Measurements from ENCODE around the gene CAD. TPM values are rescaled to one million over a fixed set of nuclear protein-coding genes. Genes with fewer than 3 reads are reported as not detected.

Gene CAD
- total and polyA plus RNA-seq, 2 experiments from 2014 or later, result 17.1 to 23.9 TPM

DNA sequence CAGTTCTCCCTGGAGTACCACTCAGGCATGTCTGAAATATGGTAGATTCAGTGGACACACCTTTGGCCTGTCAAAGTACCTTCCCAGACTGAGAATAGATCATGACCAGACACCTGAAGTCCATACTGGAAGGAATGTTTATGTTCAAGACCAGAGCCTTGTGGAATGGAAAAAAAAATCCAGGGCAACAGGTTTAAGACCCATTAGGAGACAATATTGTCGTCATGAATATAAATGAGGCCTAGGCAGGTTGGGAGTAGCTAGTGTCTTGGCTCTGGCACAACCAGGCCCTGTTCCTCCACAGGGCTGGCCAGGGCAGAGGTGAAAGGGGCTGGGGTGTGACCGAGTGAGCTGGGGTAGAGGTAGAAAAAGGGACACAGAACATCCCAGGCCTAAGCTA is 18.5 kb upstream of the CAD start:
- Histone ChIP-seq H2AFZ (no peak overlapping the region), H4K20me1 (ENCODE audit: insufficient read depth) (no peaks in the 10 kb centered on the region), H3K27me3 (replicated peaks; ENCODE audit: insufficient read depth) (no peaks in the 10 kb centered on the region), H3K4me1 (ENCODE audit: insufficient read depth) (0 out of 2 replicates have a peak, but pooled peaks cover 3% of the 10 kb centered on the region), H3K9me2 (ENCODE audit: insufficient read depth) (no peaks in the 10 kb centered on the region), H3K9ac (no peak overlapping the region), H3F3A (ENCODE audit: insufficient read depth) (no peaks in the 10 kb centered on the region), H3K4me3 (no peak overlapping the region), H3K4me2 (ENCODE audit: unreplicated experiment) (no peak overlapping the region), H3K79me2 (ENCODE audit: insufficient read depth) (no peaks in the 10 kb centered on the region), H3K27ac (no peak overlapping the region), H3K36me3 (ENCODE audit: low read depth) (no peaks in the 10 kb centered on the region), H3K9me3 (ENCODE audit: low read depth) (no peaks in the 10 kb centered on the region)
- WGBS, 2 experiments (ENCODE audit: low coverage in 1 of 2, low lambda C conversion rate in 2 of 2, missing lambda C conversion rate in 2 of 2), result 77 to 85% methylated on average over 2 of the region's 2 CpGs
- no peak for DNase-seq
- TF ChIP-seq EZH2 (IDR thresholded peaks at IDR 0.05; ENCODE audit: insufficient read depth, poor library complexity, severe bottlenecking) (no peak), EZH2phosphoT487 (IDR thresholded peaks at IDR 0.05; ENCODE audit: insufficient read depth, low read depth) (no peak)
- in situ Hi-C loops (cut with MboI), result no loop called here

DNA sequence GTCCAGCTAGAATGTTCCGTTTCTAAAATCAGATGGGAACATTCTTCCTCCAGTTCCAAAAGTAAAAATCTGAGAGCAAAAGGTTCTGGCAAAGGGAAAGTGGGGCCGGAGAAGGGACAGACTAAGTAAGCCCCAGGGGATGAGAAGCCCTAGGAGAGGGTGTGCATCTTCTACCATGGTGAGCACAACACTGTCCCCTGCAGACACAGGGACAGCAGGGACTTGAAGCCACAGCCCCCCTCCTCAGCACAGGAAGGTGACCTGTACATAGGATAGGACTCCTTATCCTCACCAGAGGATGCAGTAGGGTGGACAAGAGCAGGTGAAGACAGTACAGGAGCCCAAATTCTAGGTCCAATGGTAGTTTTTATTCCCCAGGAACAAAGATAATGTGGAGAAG is 17.9 kb upstream of the CAD start:
- Histone ChIP-seq H2AFZ (no peak overlapping the region), H3K27me3 (replicated peaks; ENCODE audit: insufficient read depth) (no peaks in the 10 kb centered on the region), H3K4me2 (ENCODE audit: unreplicated experiment) (no peak overlapping the region), H3K4me1 (ENCODE audit: insufficient read depth) (0 out of 2 replicates have a peak, but pooled peaks cover 3% of the 10 kb centered on the region), H3K36me3 (ENCODE audit: low read depth) (no peaks in the 10 kb centered on the region), H3F3A (ENCODE audit: insufficient read depth) (no peaks in the 10 kb centered on the region), H3K9me2 (ENCODE audit: insufficient read depth) (no peaks in the 10 kb centered on the region), H3K9me3 (ENCODE audit: low read depth) (no peaks in the 10 kb centered on the region), H3K9ac (no peak overlapping the region), H3K4me3 (no peak overlapping the region), H4K20me1 (ENCODE audit: insufficient read depth) (no peaks in the 10 kb centered on the region), H3K79me2 (ENCODE audit: insufficient read depth) (no peaks in the 10 kb centered on the region), H3K27ac (no peak overlapping the region)
- in situ Hi-C loops (cut with MboI), result no loop called here
- 77 to 80% methylated on average over 2 of the region's 2 CpGs for WGBS, 2 experiments (ENCODE audit: low coverage in 1 of 2, low lambda C conversion rate in 2 of 2, missing lambda C conversion rate in 2 of 2)
- no peak for DNase-seq
- no peak for TF ChIP-seq EZH2 (IDR thresholded peaks at IDR 0.05; ENCODE audit: insufficient read depth, poor library complexity, severe bottlenecking)
- no peak for TF ChIP-seq EZH2phosphoT487 (IDR thresholded peaks at IDR 0.05; ENCODE audit: insufficient read depth, low read depth)

DNA sequence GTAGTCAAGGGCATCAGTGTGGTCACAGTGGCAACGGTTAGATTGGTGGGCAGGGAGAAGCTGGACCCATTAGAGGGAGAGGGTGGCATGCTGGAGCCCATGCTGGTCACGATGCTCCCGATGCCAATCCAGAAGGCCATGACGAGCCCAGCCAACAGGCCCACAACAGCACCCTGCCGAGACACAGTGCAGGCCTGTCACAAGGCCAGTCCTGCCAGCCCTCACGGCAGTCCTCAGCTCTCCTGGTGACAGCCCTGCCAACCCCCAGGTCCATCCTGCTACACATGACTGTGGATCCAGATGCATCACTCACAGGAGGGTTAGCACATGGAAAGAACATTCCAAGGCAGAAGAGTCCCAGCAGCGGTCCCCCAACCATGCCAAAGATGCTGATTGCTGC is 15.5 kb upstream of the CAD start:
- no peaks in the 10 kb centered on the region for H4K20me1 ChIP-seq (ENCODE audit: insufficient read depth)
- in situ Hi-C loops (cut with MboI), result no loop called here
- no peak overlapping the region for H2AFZ ChIP-seq
- H3K36me3 ChIP-seq (ENCODE audit: low read depth), result no peaks in the 10 kb centered on the region
- H3K9me2 ChIP-seq (ENCODE audit: insufficient read depth), result no peaks in the 10 kb centered on the region
- 0 out of 2 replicates have a peak, but pooled peaks cover 3% of the 10 kb centered on the region for H3K4me1 ChIP-seq (ENCODE audit: insufficient read depth)
- H3K9ac ChIP-seq, result no peak overlapping the region
- H3K4me3 ChIP-seq, result no peak overlapping the region
- H3F3A ChIP-seq (ENCODE audit: insufficient read depth), result no peaks in the 10 kb centered on the region
- no peak for TF ChIP-seq EZH2 (IDR thresholded peaks at IDR 0.05; ENCODE audit: insufficient read depth, poor library complexity, severe bottlenecking)
- TF ChIP-seq EZH2phosphoT487 (IDR thresholded peaks at IDR 0.05; ENCODE audit: insufficient read depth, low read depth), result no peak
- no peak for DNase-seq
- no peaks in the 10 kb centered on the region for H3K79me2 ChIP-seq (ENCODE audit: insufficient read depth)
- H3K9me3 ChIP-seq (ENCODE audit: low read depth), result no peaks in the 10 kb centered on the region
- no peaks in the 10 kb centered on the region for H3K27me3 ChIP-seq (replicated peaks; ENCODE audit: insufficient read depth)
- 92% methylated on average over 7 of the region's 7 CpGs for WGBS, 2 experiments (ENCODE audit: low coverage in 1 of 2, low lambda C conversion rate in 2 of 2, missing lambda C conversion rate in 2 of 2)
- no peak overlapping the region for H3K27ac ChIP-seq
- no peak overlapping the region for H3K4me2 ChIP-seq (ENCODE audit: unreplicated experiment)

DNA sequence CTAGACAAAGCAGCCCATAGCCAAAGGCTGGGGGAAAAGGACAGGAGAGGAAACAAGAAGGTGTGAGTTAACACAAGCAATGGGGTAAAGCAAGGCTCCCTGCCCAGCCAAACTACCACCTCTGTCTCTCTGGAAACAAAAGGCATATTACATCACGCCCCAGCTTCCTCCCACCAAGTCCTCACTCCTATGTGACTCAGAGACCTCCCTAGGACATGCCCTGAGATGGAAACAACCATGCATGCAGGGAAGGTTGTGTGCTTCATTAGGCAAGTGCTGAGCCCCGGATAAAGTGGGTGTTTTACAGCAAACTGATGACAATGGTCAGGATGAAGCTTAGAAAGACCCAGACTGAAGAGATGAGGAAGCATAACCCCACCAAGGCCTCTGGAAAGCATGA is 14.3 kb upstream of the CAD start:
- WGBS, 2 experiments (ENCODE audit: low coverage in 1 of 2, low lambda C conversion rate in 2 of 2, missing lambda C conversion rate in 2 of 2), result 86 to 89% methylated on average over 2 of the region's 2 CpGs
- no peak overlapping the region for H3K4me3 ChIP-seq
- H3K9me2 ChIP-seq (ENCODE audit: insufficient read depth), result no peaks in the 10 kb centered on the region
- DNase-seq, result peak; percentile 65
- no peaks in the 10 kb centered on the region for H3K36me3 ChIP-seq (ENCODE audit: low read depth)
- no peak overlapping the region for H2AFZ ChIP-seq
- H3K9me3 ChIP-seq (ENCODE audit: low read depth), result no peaks in the 10 kb centered on the region
- no peak overlapping the region for H3K9ac ChIP-seq
- no peak for TF ChIP-seq EZH2 (IDR thresholded peaks at IDR 0.05; ENCODE audit: insufficient read depth, poor library complexity, severe bottlenecking)
- no peaks in the 10 kb centered on the region for H3K79me2 ChIP-seq (ENCODE audit: insufficient read depth)
- no peaks in the 10 kb centered on the region for H3K27me3 ChIP-seq (replicated peaks; ENCODE audit: insufficient read depth)
- H3K4me1 ChIP-seq (ENCODE audit: insufficient read depth), result 0 out of 2 replicates have a peak, but pooled peaks cover 3% of the 10 kb centered on the region
- no peak overlapping the region for H3K27ac ChIP-seq
- H3K4me2 ChIP-seq (ENCODE audit: unreplicated experiment), result no peak overlapping the region
- in situ Hi-C loops (cut with MboI), result no loop called here
- no peaks in the 10 kb centered on the region for H4K20me1 ChIP-seq (ENCODE audit: insufficient read depth)
- no peaks in the 10 kb centered on the region for H3F3A ChIP-seq (ENCODE audit: insufficient read depth)

DNA sequence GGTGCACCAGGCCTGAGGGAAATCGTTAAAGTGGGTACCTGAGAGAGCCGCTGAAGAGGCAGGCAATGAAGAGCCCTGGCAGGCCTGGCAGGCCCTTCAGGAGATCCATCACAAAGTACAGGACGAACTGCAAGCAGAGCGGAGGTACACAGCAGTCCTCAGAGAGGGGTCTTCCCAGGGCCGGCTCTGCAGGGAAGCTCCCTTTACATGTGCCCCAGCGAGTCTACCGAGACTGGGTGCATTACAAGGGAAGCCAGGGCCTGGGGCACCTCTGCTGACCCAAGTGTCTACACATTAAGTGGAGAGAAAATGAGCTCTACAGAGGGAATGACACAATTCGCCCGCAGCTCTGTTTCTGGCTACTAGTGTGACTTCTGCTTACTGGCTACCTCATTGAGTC is 13.4 kb upstream of the CAD start:
- TF ChIP-seq EZH2 (IDR thresholded peaks at IDR 0.05; ENCODE audit: insufficient read depth, poor library complexity, severe bottlenecking) (no peak), EZH2phosphoT487 (IDR thresholded peaks at IDR 0.05; ENCODE audit: insufficient read depth, low read depth) (no peak)
- Histone ChIP-seq H3K36me3 (ENCODE audit: low read depth) (no peaks in the 10 kb centered on the region; the same call in 1 of the 2 replicates), H2AFZ (no peak overlapping the region), H3K27me3 (replicated peaks; ENCODE audit: insufficient read depth) (no peaks in the 10 kb centered on the region), H3K9me3 (ENCODE audit: low read depth) (no peaks in the 10 kb centered on the region), H3K9ac (no peak overlapping the region), H3K9me2 (ENCODE audit: insufficient read depth) (no peaks in the 10 kb centered on the region), H3K4me3 (no peak overlapping the region), H3K4me2 (ENCODE audit: unreplicated experiment) (no peak overlapping the region), H3K27ac (no peak overlapping the region), H3F3A (ENCODE audit: insufficient read depth) (no peaks in the 10 kb centered on the region), H4K20me1 (ENCODE audit: insufficient read depth) (no peaks in the 10 kb centered on the region), H3K79me2 (ENCODE audit: insufficient read depth) (no peaks in the 10 kb centered on the region), H3K4me1 (ENCODE audit: insufficient read depth) (0 out of 2 replicates have a peak, but pooled peaks cover 3% of the 10 kb centered on the region)
- no peak for DNase-seq
- in situ Hi-C loops (cut with MboI), result no loop called here
- 83 to 89% methylated on average over 9 of the region's 9 CpGs for WGBS, 2 experiments (ENCODE audit: low coverage in 1 of 2, low lambda C conversion rate in 2 of 2, missing lambda C conversion rate in 2 of 2)

Measured in GM23248 (cell line).